Esophagus muscularis mucosa (tissue), 3 donors: ENCODE results near the gene ALCAM.

Experiments
- CTCF ChIP-seq, 3 experiments: fragments of 200-600 bp in 2 of 3; fragments of 450-650 bp in 1 of 3; sonication (generic) in 2 of 3; IDR thresholded peaks; one replicate each; pipeline ENCODE4 v1.5.1; 2017 to 2019; ENCODE audit warnings: antibody characterized with exemption in 3 of 3, mild to moderate bottlenecking in 2 of 3, moderate library complexity in 1 of 3
- EP300 ChIP-seq: sonication (generic); formaldehyde crosslinking; IDR thresholded peaks from one replicate; pipeline ENCODE4 v1.6.1; 2017; ENCODE audit warnings: antibody characterized with exemption

GRCh38 chr3:105503191-105503593 lies 136.5 kb downstream of the ALCAM start:
- TF ChIP-seq EP300 (no peak), CTCF (IDR thresholded peaks at IDR 0.05) (no peak)
